Endothelial cell of umbilical vein (primary cell): ENCODE data around the gene SAFB. TPM values are rescaled to one million over a fixed set of nuclear protein-coding genes. Genes with fewer than 3 reads are reported as not detected.

Experiments used
- BruUV-seq: library from RNA; stranded (reverse); fragments of 400-500 nt; replicated peaks from 2 replicates; lab custom pipeline; 2021; lab: Mats Ljungman, UMichigan
- CTCF ChIA-PET: fragments of 300-600, 350-600 bp; sonication (Branson Sonifier 250); formaldehyde crosslinking; loops from one replicate; lab custom pipeline; 2021; ENCODE audit warnings: antibody characterized with exemption, inconsistent platforms; lab: Charles Lee
- POLR2A ChIA-PET: fragments of 300-600, 350-600 bp; sonication (Branson Sonifier 250); formaldehyde crosslinking; loops from one replicate; lab custom pipeline; 2021; ENCODE audit warnings: antibody characterized with exemption, inconsistent platforms; lab: Charles Lee
- DNase-seq: peaks from one replicate; pipeline ENCODE4 v3.0.0-alpha.2; 2011; ENCODE audit warnings: low read depth, low spot score
- FAIRE-seq: peaks from 2 replicates; lab custom pipeline; 2011; peaks lifted over from hg19 to GRCh38; lab: Jason Lieb, UNC
- H2AFZ ChIP-seq: 2 replicates; pipeline ENCODE4 v1.6.0; 2012; ENCODE audit warnings: low read depth, low read length, control low read depth, inconsistent platforms
- H3K27ac ChIP-seq: 2 replicates; pipeline ENCODE4 v1.5.1; 2011; ENCODE audit warnings: low read depth, mild to moderate bottlenecking, control low read depth, low read length, moderate library complexity; ENCODE audit not compliant: insufficient read depth
- H3K27me3 ChIP-seq, 2 experiments: 2 replicates each; pipeline versions ENCODE4 v1.6.0 to v1.6.1; 2011; ENCODE audit warnings: low read length in 2 of 2, mixed read lengths in 1 of 2; ENCODE audit not compliant: control insufficient read depth in 2 of 2, insufficient read depth in 2 of 2
- H3K36me3 ChIP-seq, 2 experiments: 2 replicates in 1 of 2; 3 replicates in 1 of 2; pipeline ENCODE4 v1.5.1; 2011; ENCODE audit warnings: low read length in 2 of 2, mild to moderate bottlenecking in 1 of 2, moderate library complexity in 1 of 2; ENCODE audit not compliant: control insufficient read depth in 2 of 2, insufficient read depth in 2 of 2; ENCODE audit errors: extremely low read depth in 1 of 2
- H3K4me1 ChIP-seq: 3 replicates; pipeline ENCODE4 v1.5.1; 2011; ENCODE audit warnings: mild to moderate bottlenecking, low read length; ENCODE audit not compliant: control insufficient read depth, insufficient read depth; ENCODE audit errors: extremely low read depth
- H3K4me2 ChIP-seq: 2 replicates; pipeline ENCODE4 v1.6.1; 2011; ENCODE audit warnings: low read length, control low read depth, mixed read lengths; ENCODE audit not compliant: insufficient read depth
- H3K4me3 ChIP-seq, 3 experiments: fragments of 200-600 bp in 1 of 3; sonication (generic), shearing (Covaris generic) in 1 of 3; replicated peaks in 1 of 3; 2 replicates each; pipeline ENCODE4 v1.5.1; 2011 to 2016; ENCODE audit warnings: control low read depth in 3 of 3, low read length in 3 of 3, mild to moderate bottlenecking in 2 of 3, inconsistent platforms in 1 of 3, low read depth in 1 of 3, moderate library complexity in 1 of 3; ENCODE audit not compliant: insufficient read depth in 1 of 3
- H3K79me2 ChIP-seq: 2 replicates; pipeline ENCODE4 v1.6.0; 2012; ENCODE audit warnings: low read length, inconsistent platforms; ENCODE audit not compliant: control insufficient read depth, insufficient read depth
- H3K9ac ChIP-seq: replicated peaks from 2 replicates; pipeline ENCODE3; 2011; ENCODE audit warnings: low read length, control low read depth; ENCODE audit not compliant: insufficient read depth; ENCODE audit errors: extremely low read depth
- H3K9me1 ChIP-seq: replicated peaks from 3 replicates; pipeline ENCODE4 v1.6.0; 2011; ENCODE audit warnings: mild to moderate bottlenecking, low read length; ENCODE audit not compliant: control insufficient read depth, insufficient read depth; ENCODE audit errors: extremely low read depth
- H3K9me3 ChIP-seq: replicated peaks from 2 replicates; pipeline ENCODE4 v1.5.1; 2012; ENCODE audit warnings: low read length, inconsistent platforms; ENCODE audit not compliant: control insufficient read depth, insufficient read depth
- H4K20me1 ChIP-seq: replicated peaks from 2 replicates; pipeline ENCODE3; 2011; ENCODE audit warnings: mild to moderate bottlenecking, low read length; ENCODE audit not compliant: control insufficient read depth, insufficient read depth; ENCODE audit errors: extremely low read depth
- CTCF ChIP-seq, 2 donors: IDR thresholded peaks; 1 replicate in 1 of 2; 2 replicates in 1 of 2; pipeline ENCODE4 v1.5.1; 2011; ENCODE audit warnings: low read length in 2 of 2, mild to moderate bottlenecking in 2 of 2, moderate library complexity in 2 of 2, control low read depth in 1 of 2, inconsistent platforms in 1 of 2, low read depth in 1 of 2; ENCODE audit not compliant: insufficient read depth in 1 of 2; ENCODE audit errors: extremely low read depth in 1 of 2
- EZH2 ChIP-seq: IDR thresholded peaks from 2 replicates; pipeline ENCODE4 v1.6.1; 2012; ENCODE audit warnings: borderline replicate concordance, low read depth, mild to moderate bottlenecking, moderate library complexity, low read length, inconsistent platforms; ENCODE audit not compliant: severe bottlenecking
- FOS ChIP-seq: IDR thresholded peaks from 2 replicates; pipeline ENCODE4 v1.6.1; 2011; ENCODE audit warnings: mild to moderate bottlenecking, low read length, moderate library complexity, borderline replicate concordance; ENCODE audit not compliant: insufficient read depth
- GATA2 ChIP-seq: IDR thresholded peaks from 2 replicates; pipeline ENCODE4 v1.7.0; 2011; ENCODE audit warnings: low read depth, mild to moderate bottlenecking, moderate library complexity, mixed read lengths, low read length; ENCODE audit not compliant: insufficient read length, insufficient read depth
- JUN ChIP-seq: IDR thresholded peaks from 2 replicates; pipeline ENCODE4 v1.6.1; 2011; ENCODE audit warnings: borderline replicate concordance, low read depth; ENCODE audit not compliant: insufficient read length, insufficient read depth
- MAX ChIP-seq: IDR thresholded peaks from 2 replicates; pipeline ENCODE4 v1.6.1; 2011; ENCODE audit not compliant: insufficient read depth, insufficient read length
- MYC ChIP-seq: IDR thresholded peaks from one replicate; pipeline ENCODE4 v1.6.1; 2011; ENCODE audit warnings: mild to moderate bottlenecking, low read depth, low read length
- POLR2A ChIP-seq: IDR thresholded peaks from 2 replicates; pipeline ENCODE4 v1.6.1; 2012; ENCODE audit warnings: low read depth, mild to moderate bottlenecking, control low read depth, low read length
- POLR2AphosphoS5 ChIP-seq: IDR thresholded peaks from 2 replicates; pipeline ENCODE4 v1.6.1; 2012; ENCODE audit warnings: low read depth, mild to moderate bottlenecking, control low read depth, low read length, moderate library complexity; ENCODE audit not compliant: insufficient read depth
- dilution Hi-C: fragments of 300-500 bp; cut with MboI; formaldehyde crosslinking; loops from one replicate; pipeline ENCODE4 v1.15.0; 2019; ENCODE audit warnings: low sequenced_read_pairs; ENCODE audit not compliant: extremely low pct_ligation_motif_present
- intact Hi-C: fragments of 100-400 bp; cut with micrococcal nuclease; formaldehyde crosslinking; loops from one replicate; pipeline ENCODE4 v1.10.0; 2022
- polyA plus RNA-seq, 4 experiments: library from polyadenylated mRNA; depleted of rRNA in 3 of 4; stranded (reverse) in 3 of 4; unstranded in 1 of 4; fragments of >200 nt; gene quantifications; 2 replicates each; pipeline versions ENCODE4 v1.2.1 to v1.2.3, GENCODE V29; 2011 to 2012; ENCODE audit warnings: missing spikeins in 1 of 4
- total RNA-seq: library from RNA; stranded (reverse); gene quantifications from 2 replicates; pipeline ENCODE4 v1.2.3, GENCODE V29; 2021

SAFB gene
- total and polyA plus RNA-seq, 2 donors (not counting 3 experiments of a cell fraction or from before 2014, with no cell fraction given): 44.7 to 109 TPM

DNA sequence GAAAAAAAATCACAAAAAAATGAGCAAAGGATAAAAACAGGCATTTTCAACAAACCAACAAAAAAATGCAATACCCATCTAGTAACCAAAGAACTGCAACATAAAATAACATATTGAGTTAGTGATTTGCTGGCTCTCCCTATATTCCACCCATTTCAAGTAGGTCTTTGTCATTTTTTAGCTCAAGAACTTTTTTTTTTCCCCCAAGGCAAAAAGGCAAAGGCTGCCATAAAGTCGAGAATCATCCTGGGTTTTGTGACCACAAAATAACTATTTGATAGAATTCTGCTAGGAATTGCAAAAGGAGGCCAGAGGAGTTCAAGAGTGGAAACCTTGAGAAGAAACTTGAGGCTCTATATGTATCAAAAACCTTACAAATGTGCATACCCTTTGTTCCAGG, 5.8 kb upstream of the SAFB start:
- H4K20me1 ChIP-seq: peaks cover 5% of the 10 kb centered on the region

More for the DNA sequence above, 5.8 kb upstream of the SAFB start:
- Histone ChIP-seq H3K27me3 (no peaks in the 10 kb centered on the region), H3K79me2 (peaks cover 55% of the 10 kb centered on the region), H3K9me1 (no peaks in the 10 kb centered on the region), H3K36me3 (peaks cover 33 to 34% of the 10 kb centered on the region in 2 experiments), H3K4me2 (no peak overlapping the region), H2AFZ (no peak overlapping the region), H3K4me1 (peaks cover 12% of the 10 kb centered on the region), H3K9ac (no peak overlapping the region), H3K4me3 (no peak overlapping the region), H3K27ac (no peak overlapping the region), H3K9me3 (no peaks in the 10 kb centered on the region)
- CTCF ChIA-PET: no interaction called here
- TF ChIP-seq JUN: no peak
- no peak for TF ChIP-seq EZH2
- no peak for TF ChIP-seq POLR2A
- no peak for TF ChIP-seq MYC
- TF ChIP-seq MAX: no peak
- no peak for TF ChIP-seq POLR2AphosphoS5
- no peak for TF ChIP-seq FOS
- TF ChIP-seq GATA2: no peak
- no peak for TF ChIP-seq CTCF (IDR thresholded peaks at IDR 0.05; ENCODE audit: extremely low read depth in 1 of 2, insufficient read depth in 1 of 2, low read depth in 1 of 2, low read length in 2 of 2)
- dilution Hi-C loops: no loop called here
- DNase-seq: no peak
- intact Hi-C loops: no loop called here
- POLR2A ChIA-PET: no interaction called here
- no peak for FAIRE-seq
- BruUV-seq: no TSS peak
